ENCODE data around the gene FAM53B. TPM values are rescaled to one million over a fixed set of nuclear protein-coding genes. Genes with fewer than 3 reads are reported as not detected.

Gene FAM53B
- total RNA-seq, 1 donor from 2014 or later: 19.3 TPM

GRCh38 chr10:124652200-124652599, 92.0 kb downstream of the FAM53B start:
- intact Hi-C loops (cut with micrococcal nuclease): no loop called here
- Mint-ChIP-seq H3K4me1 (ENCODE audit: low read depth) (peaks cover 53% of the 10 kb centered on the region), H3K27me3 (ENCODE audit: low read depth) (no peaks in the 10 kb centered on the region), H3K4me3 (ENCODE audit: low read depth) (no peak overlapping the region), H3K36me3 (ENCODE audit: low read depth) (peaks cover 16% of the 10 kb centered on the region), H3K27ac (no peak overlapping the region), H3K9me3 (no peaks in the 10 kb centered on the region)
- DNase-seq (ENCODE audit: low spot score): no peak

- H3K4me3 Mint-ChIP-seq (ENCODE audit: low read depth): no peak overlapping the region
- no peak for DNase-seq (ENCODE audit: low spot score)
- H3K36me3 Mint-ChIP-seq (ENCODE audit: low read depth): peaks cover 18% of the 10 kb centered on the region
- peaks cover 60% of the 10 kb centered on the region for H3K4me1 Mint-ChIP-seq (ENCODE audit: low read depth)
- H3K9me3 Mint-ChIP-seq: no peaks in the 10 kb centered on the region
- H3K27ac Mint-ChIP-seq: no peak overlapping the region
- H3K27me3 Mint-ChIP-seq (ENCODE audit: low read depth): no peaks in the 10 kb centered on the region
- intact Hi-C loops (cut with micrococcal nuclease): no loop called here
Observed at GRCh38 chr10:124651402-124651891, 92.7 kb downstream of the FAM53B start.

- H3K27me3 Mint-ChIP-seq (ENCODE audit: low read depth): no peaks in the 10 kb centered on the region
- peak; percentile 28 for DNase-seq (ENCODE audit: low spot score)
- no peaks in the 10 kb centered on the region for H3K9me3 Mint-ChIP-seq
- intact Hi-C loops (cut with micrococcal nuclease): no loop called here
- peak overlapping the region; percentile 64 for H3K27ac Mint-ChIP-seq
- H3K4me1 Mint-ChIP-seq (ENCODE audit: low read depth): peaks cover 61% of the 10 kb centered on the region
- H3K36me3 Mint-ChIP-seq (ENCODE audit: low read depth): peaks cover 18% of the 10 kb centered on the region
- peak overlapping the region; percentile 20 for H3K4me3 Mint-ChIP-seq (ENCODE audit: low read depth)
Observed at GRCh38 chr10:124650820-124651401, 93.3 kb downstream of the FAM53B start.

- Mint-ChIP-seq H3K27ac (peak overlapping the region; percentile 64), H3K36me3 (ENCODE audit: low read depth) (peaks cover 18% of the 10 kb centered on the region), H3K4me1 (ENCODE audit: low read depth) (peaks cover 57% of the 10 kb centered on the region), H3K4me3 (ENCODE audit: low read depth) (no peak overlapping the region), H3K27me3 (ENCODE audit: low read depth) (no peaks in the 10 kb centered on the region), H3K9me3 (no peaks in the 10 kb centered on the region)
- intact Hi-C loops (cut with micrococcal nuclease): no loop called here
- no peak for DNase-seq (ENCODE audit: low spot score)
Observed at GRCh38 chr10:124650263-124650662, 93.9 kb downstream of the FAM53B start.

GRCh38 chr10:124649214-124649613, 95.0 kb downstream of the FAM53B start:
- H3K27me3 Mint-ChIP-seq (ENCODE audit: low read depth): no peaks in the 10 kb centered on the region
- H3K9me3 Mint-ChIP-seq: no peaks in the 10 kb centered on the region
- no peak overlapping the region for H3K4me3 Mint-ChIP-seq (ENCODE audit: low read depth)
- intact Hi-C loops (cut with micrococcal nuclease): loop anchor here (2.0 kb wide), 1 partner anchor 92 kb away; no protein-coding TSS in a partner anchor
- peaks cover 60% of the 10 kb centered on the region for H3K4me1 Mint-ChIP-seq (ENCODE audit: low read depth)
- peaks cover 18% of the 10 kb centered on the region for H3K36me3 Mint-ChIP-seq (ENCODE audit: low read depth)
- no peak for DNase-seq (ENCODE audit: low spot score)
- peak overlapping the region; percentile 78 for H3K27ac Mint-ChIP-seq

- Mint-ChIP-seq H3K4me1 (ENCODE audit: low read depth) (peaks cover 60% of the 10 kb centered on the region), H3K27ac (peak overlapping the region; percentile 78), H3K36me3 (ENCODE audit: low read depth) (peaks cover 18% of the 10 kb centered on the region), H3K27me3 (ENCODE audit: low read depth) (no peaks in the 10 kb centered on the region), H3K9me3 (no peaks in the 10 kb centered on the region), H3K4me3 (ENCODE audit: low read depth) (peak overlapping the region; percentile 60)
- intact Hi-C loops (cut with micrococcal nuclease): loop anchor here (1.0 to 2.0 kb wide), 3 partner anchors 41 to 92 kb away; no protein-coding TSS in a partner anchor
- peak; percentile 43 for DNase-seq (ENCODE audit: low spot score)
Observed at GRCh38 chr10:124648738-124649137, 95.4 kb downstream of the FAM53B start.

GRCh38 chr10:124648131-124648475, 96.1 kb downstream of the FAM53B start:
- Mint-ChIP-seq H3K27ac (peak overlapping the region; percentile 84), H3K9me3 (no peaks in the 10 kb centered on the region), H3K27me3 (ENCODE audit: low read depth) (no peaks in the 10 kb centered on the region), H3K36me3 (ENCODE audit: low read depth) (peaks cover 18% of the 10 kb centered on the region), H3K4me1 (ENCODE audit: low read depth) (peaks cover 60% of the 10 kb centered on the region), H3K4me3 (ENCODE audit: low read depth) (peak overlapping the region; percentile 60)
- intact Hi-C loops (cut with micrococcal nuclease): loop anchor here (1.0 to 2.0 kb wide), 3 partner anchors 41 to 93 kb away; no protein-coding TSS in a partner anchor
- DNase-seq (ENCODE audit: low spot score): no peak

- H3K27ac Mint-ChIP-seq: peak overlapping the region; percentile 84
- intact Hi-C loops (cut with micrococcal nuclease): loop anchor here (1.0 to 2.0 kb wide), 3 partner anchors 42 to 93 kb away; no protein-coding TSS in a partner anchor
Observed at GRCh38 chr10:124647421-124648130, 96.6 kb downstream of the FAM53B start.

GRCh38 chr10:124646483-124647352, 97.5 kb downstream of the FAM53B start:
- H3K4me3 Mint-ChIP-seq (ENCODE audit: low read depth): no peak overlapping the region
- intact Hi-C loops (cut with micrococcal nuclease): no loop called here
- no peaks in the 10 kb centered on the region for H3K9me3 Mint-ChIP-seq
- H3K27ac Mint-ChIP-seq: peak overlapping the region; percentile 84
- H3K36me3 Mint-ChIP-seq (ENCODE audit: low read depth): peaks cover 18% of the 10 kb centered on the region
- no peaks in the 10 kb centered on the region for H3K27me3 Mint-ChIP-seq (ENCODE audit: low read depth)
- peaks cover 56% of the 10 kb centered on the region for H3K4me1 Mint-ChIP-seq (ENCODE audit: low read depth)
- no peak for DNase-seq (ENCODE audit: low spot score)

More at GRCh38 chr10:124647421-124648130, 96.6 kb downstream of the FAM53B start:
- peak; percentile 70 for DNase-seq (ENCODE audit: low spot score)
- peaks cover 21% of the 10 kb centered on the region for H3K36me3 Mint-ChIP-seq (ENCODE audit: low read depth)
- no peaks in the 10 kb centered on the region for H3K9me3 Mint-ChIP-seq
- H3K4me3 Mint-ChIP-seq (ENCODE audit: low read depth): peak overlapping the region; percentile 54
- H3K27me3 Mint-ChIP-seq (ENCODE audit: low read depth): no peaks in the 10 kb centered on the region
- H3K4me1 Mint-ChIP-seq (ENCODE audit: low read depth): peaks cover 58% of the 10 kb centered on the region

GRCh38 chr10:124645467-124646095, 98.6 kb downstream of the FAM53B start:
- Mint-ChIP-seq H3K27ac (no peak overlapping the region), H3K9me3 (no peaks in the 10 kb centered on the region), H3K4me1 (ENCODE audit: low read depth) (peaks cover 57% of the 10 kb centered on the region), H3K27me3 (ENCODE audit: low read depth) (no peaks in the 10 kb centered on the region), H3K4me3 (ENCODE audit: low read depth) (no peak overlapping the region), H3K36me3 (ENCODE audit: low read depth) (peaks cover 15% of the 10 kb centered on the region)
- intact Hi-C loops (cut with micrococcal nuclease): no loop called here
- DNase-seq (ENCODE audit: low spot score): no peak

- DNase-seq (ENCODE audit: low spot score): no peak
- no peak overlapping the region for H3K4me3 Mint-ChIP-seq (ENCODE audit: low read depth)
- no peak overlapping the region for H3K27ac Mint-ChIP-seq
- H3K4me1 Mint-ChIP-seq (ENCODE audit: low read depth): peaks cover 54% of the 10 kb centered on the region
- intact Hi-C loops (cut with micrococcal nuclease): no loop called here
- H3K36me3 Mint-ChIP-seq (ENCODE audit: low read depth): peaks cover 11% of the 10 kb centered on the region
- no peaks in the 10 kb centered on the region for H3K27me3 Mint-ChIP-seq (ENCODE audit: low read depth)
- no peaks in the 10 kb centered on the region for H3K9me3 Mint-ChIP-seq
Observed at GRCh38 chr10:124644771-124645415, 99.3 kb downstream of the FAM53B start.

GRCh38 chr10:124644236-124644635, 99.9 kb downstream of the FAM53B start:
- Mint-ChIP-seq H3K27ac (no peak overlapping the region), H3K9me3 (no peaks in the 10 kb centered on the region), H3K27me3 (ENCODE audit: low read depth) (no peaks in the 10 kb centered on the region), H3K4me1 (ENCODE audit: low read depth) (peaks cover 49% of the 10 kb centered on the region), H3K4me3 (ENCODE audit: low read depth) (no peak overlapping the region), H3K36me3 (ENCODE audit: low read depth) (peaks cover 7% of the 10 kb centered on the region)
- intact Hi-C loops (cut with micrococcal nuclease): no loop called here
- DNase-seq (ENCODE audit: low spot score): no peak
